SU-DHL-6 (cell line): Measurements from ENCODE around the gene KLF13.

Source experiments
- CTCF ChIP-seq: fragments of 200-600 bp; sonication (generic); IDR thresholded peaks from one replicate; pipeline ENCODE4 v1.5.1; 2017; ENCODE audit warnings: antibody characterized with exemption, mild to moderate bottlenecking, low read length, moderate library complexity; ENCODE audit not compliant: insufficient read depth, poor library complexity, severe bottlenecking
- EZH2phosphoT487 ChIP-seq: fragments of 200-600 bp; sonication (generic), shearing (Covaris generic); conservative IDR thresholded peaks from 2 replicates; pipeline ENCODE4 v1.6.1; 2018; ENCODE audit warnings: mild to moderate bottlenecking, antibody characterized with exemption, low read length, moderate library complexity, mixed read lengths

GRCh38 chr15:31419820-31420219 lies 93.2 kb downstream of the KLF13 start:
- no peak for TF ChIP-seq CTCF
- no peak for TF ChIP-seq EZH2phosphoT487
